HepG2 (cell line): ENCODE results near the gene ALDH16A1. TPM values are rescaled to one million over a fixed set of nuclear protein-coding genes. Genes with fewer than 3 reads are reported as not detected.
A peak's percentile ranks its signal among the peaks of the same experiment; 100 is the strongest.

Experiments used
- BCL3 ChIP-seq: sonication (generic); formaldehyde crosslinking; IDR thresholded peaks from 2 replicates; pipeline ENCODE4 v1.5.1; 2020; ENCODE audit warnings: mild to moderate bottlenecking, missing genetic modification reagents, moderate library complexity
- ETS1 ChIP-seq: sonication (generic); formaldehyde crosslinking; IDR thresholded peaks from 2 replicates; pipeline ENCODE4 v1.4.0; 2020; ENCODE audit warnings: missing genetic modification reagents
- FOXK2 ChIP-seq: fragments of 450-650 bp; IDR thresholded peaks from 2 replicates; pipeline ENCODE4 v1.6.1; 2016
- HDAC1 ChIP-seq: sonication (generic); formaldehyde crosslinking; IDR thresholded peaks from 2 replicates; pipeline ENCODE4 v1.5.1; 2020; ENCODE audit warnings: mild to moderate bottlenecking, missing genetic modification reagents
- HMG20B ChIP-seq: conservative IDR thresholded peaks from 2 replicates; pipeline ENCODE4 v1.6.1; 2016; ENCODE audit warnings: missing genetic modification reagents, missing compliant biosample characterization
- HNRNPLL ChIP-seq: fragments of 200-400 bp; formaldehyde crosslinking; IDR thresholded peaks from 2 replicates; pipeline ENCODE4 v1.6.1; 2017; ENCODE audit warnings: mild to moderate bottlenecking, low read depth, low read length; ENCODE audit not compliant: poor library complexity, severe bottlenecking
- MAFF ChIP-seq: IDR thresholded peaks from 2 replicates; pipeline ENCODE4 v1.6.1; 2011; ENCODE audit warnings: low read depth, low read length, improper control_type of control experiment
- PAF1 ChIP-seq: IDR thresholded peaks from 2 replicates; pipeline ENCODE4 v1.6.1; 2016; ENCODE audit warnings: missing genetic modification reagents, missing compliant biosample characterization
- REXO4 ChIP-seq: sonication (generic); formaldehyde crosslinking; IDR thresholded peaks from 2 replicates; pipeline ENCODE4 v1.8.0; 2022; ENCODE audit warnings: missing genetic modification reagents, mild to moderate bottlenecking, borderline replicate concordance
- SIN3B ChIP-seq: fragments of 150-350 bp; IDR thresholded peaks from 2 replicates; pipeline ENCODE4 v1.6.1; 2014; ENCODE audit warnings: low read length
- SIX4 ChIP-seq: sonication (generic); formaldehyde crosslinking; IDR thresholded peaks from 2 replicates; pipeline ENCODE4 v1.4.0; 2020; ENCODE audit warnings: missing genetic modification reagents
- ZEB1 ChIP-seq: IDR thresholded peaks from 2 replicates; pipeline ENCODE4 v1.6.1; 2012; ENCODE audit warnings: mild to moderate bottlenecking, low read depth, inconsistent platforms; ENCODE audit not compliant: insufficient replicate concordance
- ZFY ChIP-seq: sonication (generic); formaldehyde crosslinking; IDR thresholded peaks from 2 replicates; pipeline ENCODE4 v1.4.0; 2020; ENCODE audit warnings: missing genetic modification reagents
- ZNF224 ChIP-seq: sonication (generic); formaldehyde crosslinking; IDR thresholded peaks from 2 replicates; pipeline ENCODE4 v1.5.0; 2020; ENCODE audit warnings: mild to moderate bottlenecking, missing genetic modification reagents
- ZNF44 ChIP-seq: sonication (generic); formaldehyde crosslinking; IDR thresholded peaks from 2 replicates; pipeline ENCODE4 v1.5.1; 2020; ENCODE audit warnings: mild to moderate bottlenecking, missing genetic modification reagents
- ZNF569 ChIP-seq: sonication (generic); formaldehyde crosslinking; IDR thresholded peaks from 2 replicates; pipeline ENCODE4 v1.5.0; 2020; ENCODE audit warnings: mild to moderate bottlenecking, missing genetic modification reagents, moderate library complexity, borderline replicate concordance
- ZNF598 ChIP-seq: sonication (generic); formaldehyde crosslinking; IDR thresholded peaks from 2 replicates; pipeline ENCODE4 v1.5.1; 2020; ENCODE audit warnings: mild to moderate bottlenecking, missing genetic modification reagents, borderline replicate concordance
- ZNF7 ChIP-seq: IDR thresholded peaks from 2 replicates; pipeline ENCODE4 v1.6.1; 2016; ENCODE audit warnings: missing biosample characterization, missing genetic modification reagents
- ZNF788 ChIP-seq: sonication (generic); formaldehyde crosslinking; IDR thresholded peaks from 2 replicates; pipeline ENCODE4 v1.5.0; 2020; ENCODE audit warnings: mild to moderate bottlenecking, missing genetic modification reagents, borderline replicate concordance
- polyA plus RNA-seq, 8 experiments: library from polyadenylated mRNA; depleted of rRNA in 3 of 8; stranded (reverse) in 7 of 8; unstranded in 1 of 8; fragments of >200 nt; fragmentation: Illumina TruSeq in 4 of 8; extraction: Trizol in 4 of 8; gene quantifications; 2 replicates each; pipeline versions ENCODE4 v1.2.1 to v1.2.3, GENCODE V29; 2011 to 2016; ENCODE audit warnings: low read depth in 4 of 8, missing spikeins in 1 of 8, mixed read lengths in 1 of 8; ENCODE audit not compliant: insufficient read depth in 1 of 8
- total RNA-seq, 5 experiments: library from RNA; depleted of rRNA; stranded (reverse); fragments of >200 nt; fragmentation: Illumina TruSeq; extraction: Trizol; gene quantifications; 2 replicates each; pipeline ENCODE4 v1.2.3, GENCODE V29; 2016; ENCODE audit warnings: low read depth in 1 of 5
- TF ChIP-seq, protein P1 (sequence below): sonication (generic); formaldehyde crosslinking; IDR thresholded peaks from 2 replicates; pipeline ENCODE4 v1.4.0; 2020; ENCODE audit warnings: mild to moderate bottlenecking, missing genetic modification reagents
- TF ChIP-seq, protein P2 (sequence below): sonication (generic); formaldehyde crosslinking; IDR thresholded peaks from 2 replicates; pipeline ENCODE4 v1.8.0; 2022; ENCODE audit warnings: mild to moderate bottlenecking, missing genetic modification reagents, moderate library complexity
- TF ChIP-seq, protein P3 (sequence below): sonication (generic); formaldehyde crosslinking; IDR thresholded peaks from 2 replicates; pipeline ENCODE4 v1.4.0; 2020; ENCODE audit warnings: mild to moderate bottlenecking, missing genetic modification reagents, borderline replicate concordance

ALDH16A1 gene
- total and polyA plus RNA-seq, 2 of the 13 experiments (the other 11 are each of a cell fraction or from before 2014, with no cell fraction given): 8.4 to 34.9 TPM

DNA sequence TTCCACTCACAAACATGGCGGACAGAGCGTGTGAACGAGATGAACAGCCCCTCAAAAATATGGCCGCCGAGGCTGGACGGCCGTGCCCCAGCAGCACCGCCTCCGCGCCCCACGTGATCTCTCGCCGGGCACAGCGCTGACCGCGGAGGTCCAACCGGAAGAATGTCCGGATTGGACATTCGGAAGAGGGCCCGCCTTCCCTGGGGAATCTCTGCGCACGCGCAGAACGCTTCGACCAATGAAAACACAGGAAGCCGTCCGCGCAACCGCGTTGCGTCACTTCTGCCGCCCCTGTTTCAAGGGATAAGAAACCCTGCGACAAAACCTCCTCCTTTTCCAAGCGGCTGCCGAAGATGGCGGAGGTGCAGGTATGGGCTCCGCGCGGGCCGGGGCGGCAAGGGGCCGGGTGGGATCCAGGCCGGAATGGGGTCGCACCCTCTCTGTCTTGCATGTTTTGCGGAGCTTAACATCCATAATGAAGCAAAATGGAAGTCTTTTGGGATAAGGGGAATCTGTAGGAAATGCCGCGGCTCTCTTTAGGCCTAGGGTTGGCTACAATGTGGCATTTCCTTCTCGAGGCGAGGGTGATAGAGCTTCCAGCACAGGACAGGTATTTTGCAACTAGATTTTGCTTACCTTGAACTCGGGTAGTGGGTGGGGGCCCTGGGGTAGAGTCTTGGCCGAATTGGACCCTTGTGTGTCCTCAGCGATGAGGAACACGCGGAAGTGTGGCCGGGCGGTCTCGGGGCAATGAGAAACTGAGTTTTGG lies 34.4 kb downstream of the ALDH16A1 start, which contains the start of gene RPL13A (continued):
- TF ChIP-seq, protein P1, sequence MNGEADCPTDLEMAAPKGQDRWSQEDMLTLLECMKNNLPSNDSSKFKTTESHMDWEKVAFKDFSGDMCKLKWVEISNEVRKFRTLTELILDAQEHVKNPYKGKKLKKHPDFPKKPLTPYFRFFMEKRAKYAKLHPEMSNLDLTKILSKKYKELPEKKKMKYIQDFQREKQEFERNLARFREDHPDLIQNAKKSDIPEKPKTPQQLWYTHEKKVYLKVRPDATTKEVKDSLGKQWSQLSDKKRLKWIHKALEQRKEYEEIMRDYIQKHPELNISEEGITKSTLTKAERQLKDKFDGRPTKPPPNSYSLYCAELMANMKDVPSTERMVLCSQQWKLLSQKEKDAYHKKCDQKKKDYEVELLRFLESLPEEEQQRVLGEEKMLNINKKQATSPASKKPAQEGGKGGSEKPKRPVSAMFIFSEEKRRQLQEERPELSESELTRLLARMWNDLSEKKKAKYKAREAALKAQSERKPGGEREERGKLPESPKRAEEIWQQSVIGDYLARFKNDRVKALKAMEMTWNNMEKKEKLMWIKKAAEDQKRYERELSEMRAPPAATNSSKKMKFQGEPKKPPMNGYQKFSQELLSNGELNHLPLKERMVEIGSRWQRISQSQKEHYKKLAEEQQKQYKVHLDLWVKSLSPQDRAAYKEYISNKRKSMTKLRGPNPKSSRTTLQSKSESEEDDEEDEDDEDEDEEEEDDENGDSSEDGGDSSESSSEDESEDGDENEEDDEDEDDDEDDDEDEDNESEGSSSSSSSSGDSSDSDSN: peak; percentile 73
- TF ChIP-seq SIN3B: no peak; the same call in 1 of the 2 replicates
- TF ChIP-seq BCL3 (CRISPR knock-in tag): peak; percentile 69; the same call in 1 of the 2 replicates
- no peak; the same call in 1 of the 2 replicates for TF ChIP-seq HMG20B (CRISPR knock-in tag)
- TF ChIP-seq ZNF598 (CRISPR knock-in tag): no peak
- TF ChIP-seq REXO4 (CRISPR knock-in tag): 0 out of 2 replicates have a peak, but pooled peaks have one; percentile 50
- TF ChIP-seq ZNF44 (CRISPR knock-in tag): no peak; the same call in 1 of the 2 replicates
- TF ChIP-seq ZNF788: no peak; the same call in 1 of the 2 replicates
- no peak; the same call in 1 of the 2 replicates for TF ChIP-seq ZNF7 (CRISPR knock-in tag)
- TF ChIP-seq ETS1 (CRISPR knock-in tag): 0 out of 2 replicates have a peak, but pooled peaks have one; percentile 33
- TF ChIP-seq, protein P2, sequence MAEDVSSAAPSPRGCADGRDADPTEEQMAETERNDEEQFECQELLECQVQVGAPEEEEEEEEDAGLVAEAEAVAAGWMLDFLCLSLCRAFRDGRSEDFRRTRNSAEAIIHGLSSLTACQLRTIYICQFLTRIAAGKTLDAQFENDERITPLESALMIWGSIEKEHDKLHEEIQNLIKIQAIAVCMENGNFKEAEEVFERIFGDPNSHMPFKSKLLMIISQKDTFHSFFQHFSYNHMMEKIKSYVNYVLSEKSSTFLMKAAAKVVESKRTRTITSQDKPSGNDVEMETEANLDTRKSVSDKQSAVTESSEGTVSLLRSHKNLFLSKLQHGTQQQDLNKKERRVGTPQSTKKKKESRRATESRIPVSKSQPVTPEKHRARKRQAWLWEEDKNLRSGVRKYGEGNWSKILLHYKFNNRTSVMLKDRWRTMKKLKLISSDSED (CRISPR knock-in tag): no peak
- peak; percentile 93 for TF ChIP-seq ZFY (CRISPR knock-in tag)
- TF ChIP-seq ZNF224 (CRISPR knock-in tag): no peak
- peak; percentile 66 for TF ChIP-seq SIX4
- TF ChIP-seq HDAC1 (CRISPR knock-in tag): peak; percentile 76
- TF ChIP-seq PAF1: peak; percentile 82; the same call in 1 of the 2 replicates
- TF ChIP-seq FOXK2: peak; percentile 65; the same call in 1 of the 2 replicates
- no peak for TF ChIP-seq ZEB1
- TF ChIP-seq, protein P3, sequence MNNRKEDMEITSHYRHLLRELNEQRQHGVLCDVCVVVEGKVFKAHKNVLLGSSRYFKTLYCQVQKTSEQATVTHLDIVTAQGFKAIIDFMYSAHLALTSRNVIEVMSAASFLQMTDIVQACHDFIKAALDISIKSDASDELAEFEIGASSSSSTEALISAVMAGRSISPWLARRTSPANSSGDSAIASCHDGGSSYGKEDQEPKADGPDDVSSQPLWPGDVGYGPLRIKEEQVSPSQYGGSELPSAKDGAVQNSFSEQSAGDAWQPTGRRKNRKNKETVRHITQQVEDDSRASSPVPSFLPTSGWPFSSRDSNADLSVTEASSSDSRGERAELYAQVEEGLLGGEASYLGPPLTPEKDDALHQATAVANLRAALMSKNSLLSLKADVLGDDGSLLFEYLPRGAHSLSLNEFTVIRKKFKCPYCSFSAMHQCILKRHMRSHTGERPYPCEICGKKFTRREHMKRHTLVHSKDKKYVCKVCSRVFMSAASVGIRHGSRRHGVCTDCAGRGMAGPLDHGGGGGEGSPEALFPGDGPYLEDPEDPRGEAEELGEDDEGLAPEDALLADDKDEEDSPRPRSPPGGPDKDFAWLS: no peak
- TF ChIP-seq ZNF569: no peak
- TF ChIP-seq HNRNPLL: peak; percentile 80
- no peak for TF ChIP-seq MAFF
